SK-N-SH (cell line): ENCODE results near the gene NOP9. TPM values are rescaled to one million over a fixed set of nuclear protein-coding genes. Genes with fewer than 3 reads are reported as not detected.

Source experiments
- CTCF ChIA-PET: fragments of 300-600, 350-600 bp; formaldehyde crosslinking; extraction: SDS; loops from one replicate; lab custom pipeline; 2021; lab: Yijun Ruan, JAX
- POLR2A ChIA-PET: fragments of 350-600 bp; sonication (Branson Sonifier 250); formaldehyde crosslinking; extraction: SDS; loops from one replicate; lab custom pipeline; 2020; ENCODE audit warnings: antibody characterized with exemption, inconsistent platforms; lab: Yijun Ruan, JAX
- DNase-seq: peaks from one replicate; pipeline ENCODE4 v3.0.0; 2012
- H2AFZ ChIP-seq: fragments of 200-600 bp; sonication (generic); 2 replicates; pipeline ENCODE4 v1.8.1; 2016; ENCODE audit warnings: antibody characterized with exemption, mild to moderate bottlenecking, low read depth
- H3F3A ChIP-seq: fragments of 200-600 bp; sonication (generic); replicated peaks from 2 replicates; pipeline ENCODE3; 2016; ENCODE audit warnings: antibody characterized with exemption, mild to moderate bottlenecking; ENCODE audit not compliant: insufficient read depth
- H3K27ac ChIP-seq, 2 experiments: fragments of 200-500 bp in 1 of 2; fragments of 200-600 bp in 1 of 2; sonication (Bioruptor generic) in 1 of 2; sonication (generic), shearing (Covaris generic) in 1 of 2; 2 replicates each; pipeline versions ENCODE4 v1.5.1 to v1.6.1; 2014 to 2016; ENCODE audit warnings: low read depth in 2 of 2, inconsistent platforms in 1 of 2, low read length in 1 of 2, mild to moderate bottlenecking in 1 of 2, mixed read lengths in 1 of 2
- H3K27me3 ChIP-seq: fragments of 200-600 bp; sonication (generic), shearing (Covaris generic); 2 replicates; pipeline ENCODE4 v1.6.1; 2016; ENCODE audit warnings: mixed run types; ENCODE audit not compliant: insufficient read depth
- H3K36me3 ChIP-seq, 2 experiments: fragments of 200-500 bp in 1 of 2; fragments of 200-600 bp in 1 of 2; sonication (Bioruptor generic) in 1 of 2; sonication (generic) in 1 of 2; replicated peaks in 1 of 2; 2 replicates each; pipeline versions ENCODE3 to v1.5.1; 2014 to 2016; ENCODE audit warnings: low read length in 1 of 2, mild to moderate bottlenecking in 1 of 2; ENCODE audit not compliant: insufficient read depth in 2 of 2, control insufficient read depth in 1 of 2
- H3K4me1 ChIP-seq, 2 experiments: fragments of 200-500 bp in 1 of 2; fragments of 200-600 bp in 1 of 2; sonication (Bioruptor generic) in 1 of 2; sonication (generic), shearing (Covaris generic) in 1 of 2; 2 replicates each; pipeline versions ENCODE4 v1.5.1 to v1.6.1; 2014 to 2016; ENCODE audit warnings: low read depth in 1 of 2, low read length in 1 of 2, mixed run types in 1 of 2; ENCODE audit not compliant: insufficient read depth in 2 of 2, control insufficient read depth in 1 of 2
- H3K4me2 ChIP-seq: fragments of 200-600 bp; sonication (generic), shearing (Covaris generic); 2 replicates; pipeline ENCODE4 v1.6.1; 2017; ENCODE audit warnings: mixed run types
- H3K4me3 ChIP-seq, 2 experiments: fragments of 200-500 bp in 1 of 2; fragments of 200-600 bp in 1 of 2; sonication (Bioruptor generic) in 1 of 2; sonication (generic), shearing (Covaris generic) in 1 of 2; 2 replicates each; pipeline versions ENCODE4 v1.5.1 to v1.8.1; 2014 to 2016; ENCODE audit warnings: low read depth in 2 of 2, inconsistent platforms in 1 of 2, low read length in 1 of 2, mild to moderate bottlenecking in 1 of 2, mixed read lengths in 1 of 2, moderate library complexity in 1 of 2
- H3K79me2 ChIP-seq: fragments of 200-600 bp; sonication (generic); 2 replicates; pipeline ENCODE4 v1.8.1; 2017; ENCODE audit warnings: mild to moderate bottlenecking; ENCODE audit not compliant: insufficient read depth
- H3K9ac ChIP-seq: fragments of 200-600 bp; sonication (generic); 2 replicates; pipeline ENCODE4 v1.6.1; 2017; ENCODE audit warnings: mixed run types
- H3K9me2 ChIP-seq: fragments of 200-600 bp; sonication (generic); 2 replicates; pipeline ENCODE4 v1.6.1; 2017; ENCODE audit warnings: mixed run types
- H3K9me3 ChIP-seq: fragments of 200-600 bp; sonication (generic); 2 replicates; pipeline ENCODE4 v1.6.1; 2017; ENCODE audit warnings: mixed run types, mild to moderate bottlenecking, moderate library complexity
- H4K20me1 ChIP-seq: fragments of 200-600 bp; sonication (generic); 2 replicates; pipeline ENCODE4 v1.6.1; 2017; ENCODE audit warnings: mild to moderate bottlenecking, mixed run types; ENCODE audit not compliant: insufficient read depth
- GATA2 ChIP-seq: sonication (generic); formaldehyde crosslinking; IDR thresholded peaks from 2 replicates; pipeline ENCODE4 v1.5.0; 2020; ENCODE audit warnings: mild to moderate bottlenecking, missing genetic modification reagents
- JUND ChIP-seq: IDR thresholded peaks from 2 replicates; pipeline ENCODE4 v1.4.0; 2012
- SMC3 ChIP-seq: IDR thresholded peaks from 2 replicates; pipeline ENCODE4 v1.6.1; 2012; ENCODE audit warnings: low read depth, low read length, improper control_type of control experiment
- USF2 ChIP-seq: fragments of 150-350 bp; IDR thresholded peaks from 2 replicates; pipeline ENCODE4 v1.6.1; 2017; ENCODE audit warnings: antibody characterized with exemption, low read length, low read depth, borderline replicate concordance
- YY1 ChIP-seq: IDR thresholded peaks from 2 replicates; pipeline ENCODE4 v1.4.0; 2012; ENCODE audit warnings: low read depth, mild to moderate bottlenecking
- WGBS: methylation state at CpG from one replicate; pipeline ENCODE4 v1.1.6; 2017; ENCODE audit warnings: low lambda C conversion rate; 5-methylcytosine and 5-hydroxymethylcytosine counted together
- polyA plus RNA-seq, 3 experiments: library from polyadenylated mRNA; depleted of rRNA; stranded (reverse); fragments of >200 nt; gene quantifications; 2 replicates each; pipeline ENCODE4 v1.2.3, GENCODE V29; 2012
- TF ChIP-seq, protein P1 (sequence below): fragments of 150-350 bp; IDR thresholded peaks from 2 replicates; pipeline ENCODE4 v1.6.1; 2016; ENCODE audit warnings: mild to moderate bottlenecking, low read depth, low read length
- TF ChIP-seq, protein P2 (sequence below): IDR thresholded peaks from 2 replicates; pipeline ENCODE4 v1.4.0; 2012; ENCODE audit warnings: low read depth, borderline replicate concordance

NOP9 gene
- polyA plus RNA-seq, 1 of the 3 experiments (the other 2 are of a cell fraction) = 11.9 TPM

DNA sequence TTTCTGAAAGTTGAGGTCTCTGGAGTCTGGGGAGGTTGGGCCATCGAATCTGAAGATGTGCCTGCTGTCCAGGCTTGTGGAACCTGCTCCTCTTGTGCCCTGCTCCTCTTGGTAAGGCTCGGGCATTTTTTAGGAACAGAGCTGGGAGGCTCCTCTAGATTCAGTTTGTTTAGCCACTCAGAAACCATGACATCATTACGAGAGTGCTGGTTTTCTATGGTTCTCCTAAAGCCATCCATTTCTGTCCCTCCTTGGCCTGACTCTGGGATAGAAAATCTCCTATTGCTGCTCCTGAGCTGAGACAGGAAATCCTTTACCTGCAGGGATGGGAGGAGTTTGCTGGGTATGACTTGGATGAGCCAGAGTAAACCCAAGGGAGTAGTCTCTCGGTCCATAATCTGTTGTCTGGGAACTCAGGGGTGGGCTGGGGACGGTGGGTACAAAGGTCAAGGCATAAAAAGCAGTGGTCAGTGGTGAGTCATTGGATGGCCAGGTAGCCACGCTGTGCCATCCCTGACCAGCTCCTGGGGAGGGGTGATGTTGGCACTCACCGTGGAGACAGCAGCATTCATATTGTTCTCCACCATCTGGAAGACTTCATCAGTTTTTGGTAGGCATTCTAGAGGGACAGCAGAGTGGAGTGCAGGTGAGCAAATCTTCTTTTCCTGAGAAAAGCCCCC lies 37.6 kb downstream of the NOP9 start:
- no peaks in the 10 kb centered on the region for H3K79me2 ChIP-seq
- H3K4me2 ChIP-seq = no peak overlapping the region
- H3K4me1 ChIP-seq = peaks cover 0 to 14% of the 10 kb centered on the region in 2 experiments; a peak in 1 of 4 replicates
- no peaks in the 10 kb centered on the region for H3K9me2 ChIP-seq
- WGBS = 38% methylated on average over 7 of the region's 7 CpGs
- H3K9me3 ChIP-seq = no peaks in the 10 kb centered on the region
- H3K27ac ChIP-seq = no peak overlapping the region
- no peak for TF ChIP-seq SMC3
- ChIA-PET POLR2A (no interaction called here), CTCF (interaction anchor here (0.6 to 12.7 kb wide), 10 partner anchors 8 to 384 kb away, joined by 3 to 445 read pairs (median 4); partner anchors contain the start of genes CBLN3, CIDEB, KHNYN and SDR39U1)
- no peak for DNase-seq
- H3K4me3 ChIP-seq = no peak overlapping the region
- H3K27me3 ChIP-seq = peaks cover 60% of the 10 kb centered on the region
- H2AFZ ChIP-seq = no peak overlapping the region
- no peak overlapping the region for H3K9ac ChIP-seq
- H3K36me3 ChIP-seq = no peaks in the 10 kb centered on the region
- no peaks in the 10 kb centered on the region for H4K20me1 ChIP-seq
- no peaks in the 10 kb centered on the region for H3F3A ChIP-seq

DNA sequence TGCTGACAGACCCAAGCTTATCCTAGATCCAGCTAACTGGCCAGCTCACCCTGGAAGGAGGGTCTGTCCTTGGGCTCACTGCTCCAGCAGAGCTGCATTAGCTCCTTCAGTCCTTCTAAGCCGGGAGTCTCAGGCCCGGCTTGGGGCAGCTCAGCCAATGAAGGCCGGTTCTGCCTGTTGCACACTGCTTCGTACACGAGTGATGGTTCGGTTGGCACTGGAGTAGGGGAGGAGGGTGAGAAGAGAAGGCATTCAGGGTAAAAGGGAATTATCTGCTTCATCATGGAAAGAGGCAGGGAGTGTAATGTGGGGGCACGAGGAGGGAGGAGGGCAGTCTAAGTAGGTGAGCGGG lies 38.1 kb downstream of the NOP9 start:
- H3K9me2 ChIP-seq = no peaks in the 10 kb centered on the region
- no peak overlapping the region for H3K9ac ChIP-seq
- 60% methylated on average over 8 of the region's 8 CpGs for WGBS
- DNase-seq = no peak
- ChIA-PET POLR2A (no interaction called here), CTCF (interaction anchor here (0.6 to 12.7 kb wide), 8 partner anchors 8 to 385 kb away, joined by 3 to 445 read pairs (median 4); partner anchors contain the start of genes CBLN3, CIDEB, KHNYN and SDR39U1)
- H4K20me1 ChIP-seq = no peaks in the 10 kb centered on the region
- peaks cover 65% of the 10 kb centered on the region for H3K27me3 ChIP-seq
- H3K36me3 ChIP-seq = no peaks in the 10 kb centered on the region
- TF ChIP-seq YY1 = no peak
- no peak for TF ChIP-seq USF2
- TF ChIP-seq SMC3 = no peak
- TF ChIP-seq GATA2 (CRISPR knock-in tag) = no peak
- TF ChIP-seq JUND = no peak
- TF ChIP-seq, protein P1, sequence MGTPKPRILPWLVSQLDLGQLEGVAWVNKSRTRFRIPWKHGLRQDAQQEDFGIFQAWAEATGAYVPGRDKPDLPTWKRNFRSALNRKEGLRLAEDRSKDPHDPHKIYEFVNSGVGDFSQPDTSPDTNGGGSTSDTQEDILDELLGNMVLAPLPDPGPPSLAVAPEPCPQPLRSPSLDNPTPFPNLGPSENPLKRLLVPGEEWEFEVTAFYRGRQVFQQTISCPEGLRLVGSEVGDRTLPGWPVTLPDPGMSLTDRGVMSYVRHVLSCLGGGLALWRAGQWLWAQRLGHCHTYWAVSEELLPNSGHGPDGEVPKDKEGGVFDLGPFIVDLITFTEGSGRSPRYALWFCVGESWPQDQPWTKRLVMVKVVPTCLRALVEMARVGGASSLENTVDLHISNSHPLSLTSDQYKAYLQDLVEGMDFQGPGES = no peak
- TF ChIP-seq, protein P2, sequence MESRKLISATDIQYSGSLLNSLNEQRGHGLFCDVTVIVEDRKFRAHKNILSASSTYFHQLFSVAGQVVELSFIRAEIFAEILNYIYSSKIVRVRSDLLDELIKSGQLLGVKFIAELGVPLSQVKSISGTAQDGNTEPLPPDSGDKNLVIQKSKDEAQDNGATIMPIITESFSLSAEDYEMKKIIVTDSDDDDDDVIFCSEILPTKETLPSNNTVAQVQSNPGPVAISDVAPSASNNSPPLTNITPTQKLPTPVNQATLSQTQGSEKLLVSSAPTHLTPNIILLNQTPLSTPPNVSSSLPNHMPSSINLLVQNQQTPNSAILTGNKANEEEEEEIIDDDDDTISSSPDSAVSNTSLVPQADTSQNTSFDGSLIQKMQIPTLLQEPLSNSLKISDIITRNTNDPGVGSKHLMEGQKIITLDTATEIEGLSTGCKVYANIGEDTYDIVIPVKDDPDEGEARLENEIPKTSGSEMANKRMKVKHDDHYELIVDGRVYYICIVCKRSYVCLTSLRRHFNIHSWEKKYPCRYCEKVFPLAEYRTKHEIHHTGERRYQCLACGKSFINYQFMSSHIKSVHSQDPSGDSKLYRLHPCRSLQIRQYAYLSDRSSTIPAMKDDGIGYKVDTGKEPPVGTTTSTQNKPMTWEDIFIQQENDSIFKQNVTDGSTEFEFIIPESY = no peak
- TF ChIP-seq, all 33 proteins: peak for 0
- Histone ChIP-seq H3K4me1 (peaks cover 0 to 9% of the 10 kb centered on the region in 2 experiments; a peak in 1 of 4 replicates), H3K79me2 (no peaks in the 10 kb centered on the region), H3F3A (no peaks in the 10 kb centered on the region), H3K4me3 (no peak overlapping the region), H3K27ac (no peak overlapping the region), H2AFZ (no peak overlapping the region), H3K9me3 (no peaks in the 10 kb centered on the region), H3K4me2 (no peak overlapping the region)
